Measurements from ENCODE around the gene VSTM2B.

VSTM2B gene

DNA sequence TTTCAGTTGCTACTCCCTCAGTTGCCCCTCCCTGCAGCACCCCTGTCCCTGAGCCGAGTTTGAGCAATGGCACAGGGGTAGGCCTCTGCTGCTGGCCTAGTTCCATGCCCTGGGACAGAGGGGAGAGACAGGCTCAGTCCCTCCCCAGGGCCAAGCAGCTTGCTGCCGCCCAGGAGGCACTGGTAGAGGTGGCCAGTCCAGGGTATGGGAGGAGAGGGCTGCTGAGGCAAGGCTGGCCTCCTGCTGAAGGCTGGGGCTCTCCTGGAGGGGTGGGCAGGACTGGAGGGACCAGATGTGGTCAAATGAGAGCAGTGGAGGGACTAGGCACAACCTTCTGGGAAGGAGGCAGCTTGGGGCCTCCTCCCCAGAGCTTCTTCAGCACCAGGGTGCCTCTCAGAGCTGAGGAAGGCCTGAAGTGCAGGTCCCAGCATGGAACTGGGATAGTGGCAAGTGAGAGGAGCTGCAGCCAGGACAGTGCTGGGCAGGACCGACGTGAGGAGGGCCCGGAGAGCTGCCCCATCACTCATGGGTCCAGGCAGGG is 29.8 kb upstream of the VSTM2B start:
- DNase-seq (ENCODE audit: low read depth, low spot score), result no peak

DNA sequence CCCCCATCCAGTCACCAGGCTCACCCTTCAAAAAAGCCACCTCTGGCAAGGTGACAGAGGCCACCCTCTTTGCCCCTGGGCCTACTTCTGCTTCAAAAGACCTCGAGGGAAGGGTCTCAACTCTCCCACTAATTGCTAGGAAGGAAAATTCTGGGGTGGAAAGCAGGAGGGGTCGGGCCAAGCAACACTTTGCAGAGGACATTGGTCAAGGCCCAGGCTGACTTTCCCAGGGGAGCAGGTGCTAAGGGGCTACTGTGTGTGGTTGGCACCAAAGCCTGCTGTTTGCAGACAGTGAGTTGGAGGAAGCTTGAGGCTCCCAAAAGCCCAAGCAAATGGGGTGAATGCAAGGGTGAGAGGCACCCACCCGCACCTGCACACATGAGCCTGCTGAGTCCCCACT is 28.6 kb upstream of the VSTM2B start:
- DNase-seq (ENCODE audit: low read depth, low spot score), result no peak

GRCh38 chr19:29497686-29498436 is 27.9 kb upstream of the VSTM2B start:
- DNase-seq (ENCODE audit: low read depth, low spot score), result no peak

DNA sequence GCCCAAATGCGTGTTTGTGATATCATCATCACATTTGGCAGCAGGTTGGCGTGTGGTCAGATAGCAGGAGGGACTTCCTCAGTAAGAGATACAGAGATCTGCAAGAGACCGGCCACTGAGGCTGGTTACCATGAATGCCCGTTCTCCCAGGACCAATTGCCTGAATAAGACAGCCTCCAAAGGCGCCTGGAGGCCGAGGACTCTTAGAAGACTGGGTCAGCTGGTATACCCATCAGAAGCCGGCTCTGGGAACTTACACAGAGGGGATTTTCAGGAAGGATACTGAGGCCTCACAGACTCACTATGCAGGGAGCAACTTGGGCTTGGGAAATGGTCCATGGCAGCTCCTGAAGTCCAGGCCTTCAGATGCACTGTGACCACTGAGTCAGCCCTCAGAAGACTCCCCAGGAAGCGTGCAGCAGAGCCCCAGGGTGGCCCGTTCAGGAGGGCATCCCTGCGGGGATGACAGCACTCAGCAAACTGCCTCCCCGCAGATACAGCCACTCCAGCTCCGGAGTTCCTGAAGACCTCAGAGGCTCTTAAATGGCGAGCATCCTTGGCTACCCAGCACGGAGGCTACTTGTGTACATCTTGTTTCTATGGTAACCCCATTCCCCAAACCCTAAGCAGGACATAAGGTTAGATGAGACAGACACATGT is 26.4 kb upstream of the VSTM2B start:
- no peak for DNase-seq (ENCODE audit: low read depth, low spot score)

GRCh38 chr19:29499921-29500590 is 25.7 kb upstream of the VSTM2B start:
- DNase-seq (ENCODE audit: low read depth, low spot score), result no peak

- DNase-seq (ENCODE audit: low read depth, low spot score), result no peak
These were observed 23.8 kb upstream of the VSTM2B start for GRCh38 chr19:29501816-29502580.

DNA sequence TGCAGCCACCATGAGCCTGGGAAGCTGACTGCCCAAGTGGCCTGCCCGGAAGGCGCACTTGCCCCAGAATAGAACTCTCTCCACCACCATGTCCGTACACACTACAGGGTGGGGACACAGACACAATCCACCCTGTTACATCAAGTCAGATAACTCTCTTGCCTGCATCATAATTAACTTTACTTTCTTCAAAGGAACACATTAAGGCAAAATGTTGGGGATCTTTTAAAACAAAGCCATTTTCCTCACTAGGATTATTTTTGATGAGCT is 23.3 kb upstream of the VSTM2B start:
- DNase-seq (ENCODE audit: low read depth, low spot score), result no peak

GRCh38 chr19:29503140-29503758 is 22.5 kb upstream of the VSTM2B start:
- DNase-seq (ENCODE audit: low read depth, low spot score), result no peak

- no peak for DNase-seq (ENCODE audit: low read depth, low spot score)
These were observed 22.0 kb upstream of the VSTM2B start for GRCh38 chr19:29503785-29504184.

- DNase-seq (ENCODE audit: low read depth, low spot score), result no peak
These were observed 21.3 kb upstream of the VSTM2B start for GRCh38 chr19:29504454-29504853.

- DNase-seq (ENCODE audit: low read depth, low spot score), result no peak
These were observed 20.5 kb upstream of the VSTM2B start for GRCh38 chr19:29505097-29505824.

DNA sequence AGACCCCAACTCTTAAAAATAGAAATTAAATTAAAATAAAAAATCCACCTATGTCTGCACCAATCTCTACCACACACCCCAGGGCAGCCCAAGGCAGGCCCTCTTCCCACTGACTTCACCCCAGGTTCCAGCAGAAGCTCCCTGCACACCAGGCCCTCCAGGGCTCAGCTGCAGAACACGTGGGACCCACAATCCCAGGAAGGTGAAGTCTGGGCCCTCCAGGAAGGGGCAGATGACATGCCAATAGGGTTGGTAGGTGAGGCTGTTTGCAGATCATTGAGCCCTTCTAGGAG is 19.2 kb upstream of the VSTM2B start:
- DNase-seq (ENCODE audit: low read depth, low spot score), result no peak

GRCh38 chr19:29507081-29507860 is 18.5 kb upstream of the VSTM2B start:
- no peak for DNase-seq (ENCODE audit: low read depth, low spot score)

DNA sequence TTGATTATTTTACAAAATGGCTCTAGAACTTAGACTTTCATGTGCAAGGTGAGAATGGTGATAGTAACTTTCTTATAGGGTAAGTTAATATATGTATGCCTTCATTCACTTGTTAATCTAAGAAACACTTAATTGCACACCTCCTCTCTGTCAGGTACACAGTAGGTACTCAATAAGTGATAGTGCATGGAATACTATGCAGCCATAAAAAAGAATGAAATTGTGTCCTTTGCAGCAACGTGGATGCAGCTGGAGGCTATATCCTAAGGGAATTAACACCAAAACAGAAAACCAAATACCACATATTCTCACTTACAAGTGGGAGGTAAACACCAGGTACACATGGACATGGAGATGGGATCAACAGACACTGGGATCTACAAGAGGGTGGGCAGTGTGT is 17.6 kb upstream of the VSTM2B start:
- no peak for DNase-seq (ENCODE audit: low read depth, low spot score)

GRCh38 chr19:29509456-29509855 is 16.3 kb upstream of the VSTM2B start:
- DNase-seq (ENCODE audit: low read depth, low spot score), result no peak

DNA sequence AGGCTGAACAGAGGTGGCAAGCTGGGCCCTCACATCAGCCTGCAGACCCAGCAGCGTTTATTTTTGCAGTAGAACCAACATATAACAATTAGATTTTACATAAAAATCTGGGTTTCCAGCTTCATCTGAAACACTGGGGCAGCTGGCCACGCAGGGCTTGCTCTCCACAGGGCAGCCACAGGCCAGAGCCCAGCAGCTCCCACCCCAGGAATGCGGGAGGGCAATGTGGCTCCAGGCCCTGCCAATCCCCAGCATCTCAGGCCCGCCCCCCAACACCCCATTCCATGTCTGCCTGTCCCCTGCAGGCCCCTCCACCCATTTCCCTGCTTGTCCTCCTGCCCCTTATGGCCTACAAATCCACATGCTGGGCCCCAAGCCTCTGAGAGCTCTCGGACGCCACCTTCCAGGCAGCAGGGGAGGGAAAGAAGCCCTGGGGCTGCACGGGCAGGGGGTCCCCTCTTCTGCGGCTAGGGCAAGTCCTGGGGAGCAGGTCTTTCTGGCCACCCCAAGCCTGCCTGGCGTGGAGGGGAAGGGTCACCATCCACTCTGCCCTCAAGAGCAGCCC is 15.0 kb upstream of the VSTM2B start:
- DNase-seq (ENCODE audit: low read depth, low spot score), result no peak

- no peak for DNase-seq (ENCODE audit: low read depth, low spot score)
These were observed 14.0 kb upstream of the VSTM2B start for GRCh38 chr19:29511768-29512167.

DNA sequence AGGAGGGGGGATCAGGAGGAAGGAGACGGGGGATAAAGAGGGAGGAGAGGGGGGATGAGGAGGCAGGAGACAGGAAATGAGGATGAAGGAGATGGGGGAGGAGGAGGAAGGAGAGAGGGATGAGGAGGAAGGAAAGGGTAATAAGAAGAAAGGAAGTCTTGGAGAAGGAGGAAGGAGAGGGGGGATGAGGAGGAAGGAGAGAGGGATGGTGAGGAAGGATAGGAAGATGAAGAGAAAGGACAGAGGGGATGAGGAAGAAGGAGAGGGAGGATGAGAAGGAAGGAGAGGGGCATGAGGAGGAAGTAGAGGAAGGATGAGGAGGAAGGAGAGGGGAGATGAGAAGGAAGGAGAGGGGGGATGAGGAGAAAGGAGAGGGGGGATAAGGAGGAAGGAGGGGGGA is 13.0 kb upstream of the VSTM2B start:
- DNase-seq (ENCODE audit: low read depth, low spot score), result no peak

GRCh38 chr19:29514525-29515232 is 11.1 kb upstream of the VSTM2B start:
- DNase-seq (ENCODE audit: low read depth, low spot score), result no peak
